Spinal cord (tissue), 10 donors: Measurements from ENCODE around the gene SLC49A3. TPM values are rescaled to one million over a fixed set of nuclear protein-coding genes. Genes with fewer than 3 reads are reported as not detected.
A peak's percentile ranks its signal among the peaks of the same experiment; 100 is the strongest.

Experiments used
- DNase-seq, 6 donors: peaks; one replicate each; pipeline versions ENCODE4 v3.0.0 to v3.0.0-alpha.2; 2013 to 2015; ENCODE audit warnings: low spot score in 6 of 6, low read depth in 4 of 6
- H3K27ac ChIP-seq: one replicate; pipeline ENCODE4 v1.5.1; 2013; ENCODE audit warnings: low read depth, low read length, control low read depth
- H3K27me3 ChIP-seq: one replicate; pipeline ENCODE4 v1.6.1; 2013; ENCODE audit warnings: low read length; ENCODE audit not compliant: control insufficient read depth, insufficient read depth
- H3K36me3 ChIP-seq: one replicate; pipeline ENCODE4 v1.6.1; 2013; ENCODE audit warnings: low read length; ENCODE audit not compliant: control insufficient read depth, insufficient read depth
- H3K4me1 ChIP-seq: one replicate; pipeline ENCODE4 v1.6.1; 2013; ENCODE audit warnings: low read length; ENCODE audit not compliant: control insufficient read depth, insufficient read depth
- H3K4me3 ChIP-seq: one replicate; pipeline ENCODE4 v1.5.1; 2013; ENCODE audit warnings: low read depth, low read length, control low read depth
- H3K9me3 ChIP-seq: one replicate; pipeline ENCODE4 v1.6.1; 2013; ENCODE audit warnings: low read length; ENCODE audit not compliant: control insufficient read depth, insufficient read depth
- WGBS: methylation state at CpG from one replicate; pipeline ENCODE4 v1.1.5; 2013; ENCODE audit warnings: missing lambda C conversion rate; ENCODE audit not compliant: insufficient coverage; 5-methylcytosine and 5-hydroxymethylcytosine counted together
- polyA plus RNA-seq, 2 donors: library from polyadenylated mRNA; unstranded; fragments of 120-200 nt; gene quantifications; one replicate each; pipeline ENCODE4 v1.2.1, GENCODE V29; 2013; ENCODE audit not compliant: insufficient read length in 2 of 2
- total RNA-seq, 2 donors: library from RNA; depleted of rRNA in 1 of 2; stranded (reverse); fragments of 120-200 nt in 1 of 2; fragments of >200 nt in 1 of 2; gene quantifications; one replicate each; pipeline versions ENCODE4 v1.2.3 to v1.2.4, GENCODE V29; 2013 to 2014
- donor health status: healthy.

The SLC49A3 gene
- total and polyA plus RNA-seq, 4 donors: 1.6 to 6.4 (median 3.4) TPM

- peaks cover 74% of the 10 kb centered on the region for H3K36me3 ChIP-seq
- peaks cover 43% of the 10 kb centered on the region for H3K4me1 ChIP-seq
- no peak for DNase-seq
- no peak overlapping the region for H3K4me3 ChIP-seq
- H3K27me3 ChIP-seq: no peaks in the 10 kb centered on the region
- 98% methylated on average over 61 of the region's 61 CpGs for whole genome bisulfite sequencing
- no peak overlapping the region for H3K27ac ChIP-seq
- no peaks in the 10 kb centered on the region for H3K9me3 ChIP-seq
These were observed 34.0 kb upstream of the SLC49A3 start for GRCh38 chr4:722851-723360.

- H3K36me3 ChIP-seq: peaks cover 79% of the 10 kb centered on the region
- no peak for DNase-seq
- WGBS: 98% methylated on average over 44 of the region's 47 CpGs
- peaks cover 48% of the 10 kb centered on the region for H3K4me1 ChIP-seq
- no peak overlapping the region for H3K27ac ChIP-seq
- H3K4me3 ChIP-seq: no peak overlapping the region
- H3K27me3 ChIP-seq: no peaks in the 10 kb centered on the region
- H3K9me3 ChIP-seq: no peaks in the 10 kb centered on the region
These were observed 33.3 kb upstream of the SLC49A3 start for GRCh38 chr4:722169-722725.

- H3K4me3 ChIP-seq: no peak overlapping the region
- H3K36me3 ChIP-seq: peaks cover 79% of the 10 kb centered on the region
- no peaks in the 10 kb centered on the region for H3K27me3 ChIP-seq
- H3K27ac ChIP-seq: no peak overlapping the region
- H3K9me3 ChIP-seq: no peaks in the 10 kb centered on the region
- H3K4me1 ChIP-seq: peaks cover 41% of the 10 kb centered on the region
- WGBS: 79% methylated on average over 24 of the region's 31 CpGs
- peak in 1 of 6 donors; percentile 23 for DNase-seq
These were observed 32.6 kb upstream of the SLC49A3 start for GRCh38 chr4:721261-722168.

- Histone ChIP-seq H3K9me3 (no peaks in the 10 kb centered on the region), H3K4me1 (peaks cover 31% of the 10 kb centered on the region), H3K27ac (no peak overlapping the region), H3K36me3 (peaks cover 69% of the 10 kb centered on the region), H3K4me3 (no peak overlapping the region), H3K27me3 (no peaks in the 10 kb centered on the region)
- no peak for DNase-seq
- 96% methylated on average over 59 of the region's 59 CpGs for WGBS
These were observed 31.3 kb upstream of the SLC49A3 start for GRCh38 chr4:720111-720860.

GRCh38 chr4:718460-718859, 29.5 kb upstream of the SLC49A3 start:
- 82% methylated on average over 7 of the region's 8 CpGs for WGBS
- DNase-seq: no peak
- Histone ChIP-seq H3K27ac (no peak overlapping the region), H3K4me3 (no peak overlapping the region), H3K4me1 (peaks cover 23% of the 10 kb centered on the region), H3K36me3 (peaks cover 65% of the 10 kb centered on the region), H3K27me3 (no peaks in the 10 kb centered on the region), H3K9me3 (no peaks in the 10 kb centered on the region)

- DNase-seq: no peak
- H3K27me3 ChIP-seq: no peaks in the 10 kb centered on the region
- H3K27ac ChIP-seq: no peak overlapping the region
- peaks cover 65% of the 10 kb centered on the region for H3K36me3 ChIP-seq
- WGBS: 91% methylated on average over 28 of the region's 34 CpGs
- H3K4me1 ChIP-seq: peaks cover 26% of the 10 kb centered on the region
- H3K4me3 ChIP-seq: no peak overlapping the region
- H3K9me3 ChIP-seq: no peaks in the 10 kb centered on the region
These were observed 28.8 kb upstream of the SLC49A3 start for GRCh38 chr4:717601-718320.

GRCh38 chr4:714087-714486, 25.1 kb upstream of the SLC49A3 start:
- WGBS: 93% methylated on average over 18 of the region's 18 CpGs

GRCh38 chr4:712916-713632, 24.1 kb upstream of the SLC49A3 start:
- no peak for DNase-seq
- H3K9me3 ChIP-seq: no peaks in the 10 kb centered on the region
- H3K36me3 ChIP-seq: peaks cover 38% of the 10 kb centered on the region
- H3K4me3 ChIP-seq: no peak overlapping the region
- H3K4me1 ChIP-seq: peaks cover 29% of the 10 kb centered on the region
- H3K27me3 ChIP-seq: no peaks in the 10 kb centered on the region
- H3K27ac ChIP-seq: no peak overlapping the region
- 98% methylated on average over 7 of the region's 9 CpGs for WGBS

More at GRCh38 chr4:714087-714486, 25.1 kb upstream of the SLC49A3 start:
- DNase-seq: no peak
- Histone ChIP-seq H3K36me3 (peaks cover 37% of the 10 kb centered on the region), H3K27me3 (no peaks in the 10 kb centered on the region), H3K4me3 (no peak overlapping the region), H3K9me3 (no peaks in the 10 kb centered on the region), H3K4me1 (peaks cover 20% of the 10 kb centered on the region), H3K27ac (no peak overlapping the region)
